Mesenchymal stem cell (in vitro differentiated cells and primary cell): ENCODE data around the gene SH3D19.

ENCODE experiments used
- DNase-seq: peaks from one replicate; pipeline ENCODE4 v3.0.0-alpha.2; 2013
- H2AFZ ChIP-seq: one replicate; pipeline ENCODE4 v1.6.1; 2013; ENCODE audit warnings: low read depth, mild to moderate bottlenecking, control low read depth, inconsistent platforms, low read length, moderate library complexity
- H2AK5ac ChIP-seq: 2 replicates; pipeline ENCODE4 v1.6.1; 2013; ENCODE audit warnings: low read length, moderate library complexity, mild to moderate bottlenecking, inconsistent platforms; ENCODE audit not compliant: severe bottlenecking
- H2BK120ac ChIP-seq: one replicate; pipeline ENCODE4 v1.6.1; 2013; ENCODE audit warnings: low read depth, mild to moderate bottlenecking, inconsistent platforms, low read length, moderate library complexity
- H2BK12ac ChIP-seq, 2 experiments: one replicate each; pipeline ENCODE4 v1.6.1; 2013; ENCODE audit warnings: inconsistent platforms in 2 of 2, low read length in 2 of 2, mild to moderate bottlenecking in 2 of 2, moderate library complexity in 2 of 2, control low read depth in 1 of 2
- H2BK15ac ChIP-seq: one replicate; pipeline ENCODE4 v1.6.1; 2013; ENCODE audit warnings: mild to moderate bottlenecking, low read depth, inconsistent platforms; ENCODE audit not compliant: poor library complexity, severe bottlenecking
- H2BK5ac ChIP-seq: 2 replicates; pipeline ENCODE4 v1.6.1; 2013; ENCODE audit warnings: low read depth, mild to moderate bottlenecking, low read length, control low read depth, inconsistent platforms; ENCODE audit not compliant: poor library complexity, severe bottlenecking
- H3K14ac ChIP-seq, 2 experiments: one replicate each; pipeline ENCODE4 v1.6.1; 2013; ENCODE audit warnings: inconsistent platforms in 2 of 2, low read length in 2 of 2, control low read depth in 1 of 2, mild to moderate bottlenecking in 1 of 2, moderate library complexity in 1 of 2
- H3K18ac ChIP-seq, 2 experiments: one replicate each; pipeline ENCODE4 v1.6.1; 2013; ENCODE audit warnings: inconsistent platforms in 2 of 2, low read length in 2 of 2, control low read depth in 1 of 2, low read depth in 1 of 2, mild to moderate bottlenecking in 1 of 2
- H3K23ac ChIP-seq, 2 experiments: one replicate each; pipeline ENCODE4 v1.6.1; 2013; ENCODE audit warnings: inconsistent platforms in 2 of 2, low read length in 2 of 2, mild to moderate bottlenecking in 2 of 2, moderate library complexity in 2 of 2, control low read depth in 1 of 2
- H3K27ac ChIP-seq: 2 replicates; pipeline ENCODE4 v1.5.1; 2013; ENCODE audit warnings: mild to moderate bottlenecking, moderate library complexity, low read length, control low read depth, inconsistent platforms; ENCODE audit not compliant: poor library complexity, severe bottlenecking
- H3K27me3 ChIP-seq, 2 experiments: 2 replicates each; pipeline versions ENCODE4 v1.6.1 to v1.7.0; 2013; ENCODE audit warnings: low read length in 2 of 2, mild to moderate bottlenecking in 2 of 2, moderate library complexity in 2 of 2, control low read depth in 1 of 2, inconsistent platforms in 1 of 2; ENCODE audit not compliant: control insufficient read depth in 1 of 2, insufficient read depth in 1 of 2
- H3K36me3 ChIP-seq, 2 experiments: 2 replicates each; pipeline versions ENCODE4 v1.6.1 to v1.7.0; 2013; ENCODE audit warnings: low read length in 2 of 2, control low read depth in 1 of 2, inconsistent platforms in 1 of 2, low read depth in 1 of 2, mild to moderate bottlenecking in 1 of 2; ENCODE audit not compliant: insufficient read depth in 2 of 2, control insufficient read depth in 1 of 2
- H3K4ac ChIP-seq, 2 experiments: one replicate each; pipeline ENCODE4 v1.6.1; 2013; ENCODE audit warnings: inconsistent platforms in 2 of 2, low read length in 2 of 2, mild to moderate bottlenecking in 2 of 2, moderate library complexity in 2 of 2, control low read depth in 1 of 2, low read depth in 1 of 2
- H3K4me1 ChIP-seq: 2 replicates; pipeline ENCODE4 v1.6.1; 2013; ENCODE audit warnings: low read depth, low read length, control low read depth; ENCODE audit not compliant: control insufficient read depth, insufficient read depth
- H3K4me2 ChIP-seq: 2 replicates; pipeline ENCODE4 v1.6.1; 2013; ENCODE audit warnings: low read length, mild to moderate bottlenecking, inconsistent platforms; ENCODE audit not compliant: poor library complexity, severe bottlenecking
- H3K4me3 ChIP-seq, 2 experiments: 2 replicates each; pipeline versions ENCODE4 v1.5.1 to v1.7.0; 2013; ENCODE audit warnings: low read length in 2 of 2, mild to moderate bottlenecking in 2 of 2, control low read depth in 1 of 2, low read depth in 1 of 2; ENCODE audit not compliant: insufficient read depth in 1 of 2
- H3K79me1 ChIP-seq: replicated peaks from 2 replicates; pipeline ENCODE4 v1.6.1; 2013; ENCODE audit warnings: mild to moderate bottlenecking, control low read depth, low read length, inconsistent platforms; ENCODE audit not compliant: poor library complexity, severe bottlenecking
- H3K9ac ChIP-seq: 2 replicates; pipeline ENCODE4 v1.7.0; 2013; ENCODE audit warnings: mild to moderate bottlenecking, low read length, moderate library complexity
- H3K9me3 ChIP-seq: 2 replicates; pipeline ENCODE4 v1.7.0; 2013; ENCODE audit warnings: mild to moderate bottlenecking, low read length; ENCODE audit not compliant: control insufficient read depth
- H4K8ac ChIP-seq: one replicate; pipeline ENCODE4 v1.6.1; 2013; ENCODE audit warnings: inconsistent platforms, mild to moderate bottlenecking, low read length, moderate library complexity
- H4K91ac ChIP-seq: one replicate; pipeline ENCODE4 v1.6.1; 2013; ENCODE audit warnings: mild to moderate bottlenecking, low read length, inconsistent platforms
- WGBS: methylation state at CpG from one replicate; pipeline ENCODE4 v1.1.7; 2013; ENCODE audit warnings: mixed read lengths; 5-methylcytosine and 5-hydroxymethylcytosine counted together

SH3D19 gene

GRCh38 chr4:151291485-151291884, 33.9 kb downstream of the SH3D19 start:
- H3K79me1 ChIP-seq: peaks cover 28% of the 10 kb centered on the region
- no peak overlapping the region for H2BK120ac ChIP-seq
- no peak overlapping the region for H3K18ac ChIP-seq
- WGBS: 19% methylated on average over 1 of the region's 1 CpG
- no peaks in the 10 kb centered on the region for H3K27me3 ChIP-seq
- peaks cover 0 to 4% of the 10 kb centered on the region in 2 experiments for H3K36me3 ChIP-seq
- no peak overlapping the region for H3K4ac ChIP-seq
- H4K91ac ChIP-seq: no peak overlapping the region
- H3K23ac ChIP-seq: no peak overlapping the region
- H3K27ac ChIP-seq: no peak overlapping the region
- no peak overlapping the region for H4K8ac ChIP-seq
- no peak overlapping the region for H2AFZ ChIP-seq
- H2BK5ac ChIP-seq: no peak overlapping the region
- no peak overlapping the region for H3K4me2 ChIP-seq
- H2AK5ac ChIP-seq: no peak overlapping the region
- H3K4me3 ChIP-seq: no peak overlapping the region
- H3K14ac ChIP-seq: no peak overlapping the region
- no peak overlapping the region for H3K9ac ChIP-seq
- H3K4me1 ChIP-seq: peaks cover 3% of the 10 kb centered on the region
- DNase-seq: no peak
- H2BK12ac ChIP-seq: no peak overlapping the region
- no peak overlapping the region for H2BK15ac ChIP-seq
- H3K9me3 ChIP-seq: no peaks in the 10 kb centered on the region

DNA sequence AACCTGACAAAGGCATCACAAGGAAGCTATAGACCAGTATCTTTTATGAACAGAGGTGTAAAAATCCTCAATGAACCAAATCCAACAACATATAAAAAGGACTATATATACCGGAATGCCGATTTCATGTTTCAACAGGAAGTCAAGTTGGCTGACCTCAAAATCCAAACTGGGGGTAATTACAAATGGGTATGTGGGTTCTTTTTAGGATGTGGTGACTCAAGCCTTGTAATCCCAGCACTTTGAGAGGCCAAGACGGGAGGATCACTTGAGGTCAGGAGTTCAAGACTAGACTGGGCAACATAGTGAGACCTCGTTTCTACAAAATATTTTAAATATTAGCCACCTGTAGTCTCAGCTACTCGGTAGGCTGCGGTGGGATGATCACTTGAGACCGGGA, 38.0 kb downstream of the SH3D19 start:
- Histone ChIP-seq H2BK12ac (no peak overlapping the region), H3K4me1 (peaks cover 3% of the 10 kb centered on the region), H2BK120ac (no peak overlapping the region), H3K27ac (no peak overlapping the region), H3K36me3 (no peaks in the 10 kb centered on the region), H3K23ac (no peak overlapping the region), H3K4me2 (no peak overlapping the region), H3K79me1 (peaks cover 19% of the 10 kb centered on the region), H3K14ac (no peak overlapping the region), H3K9me3 (no peaks in the 10 kb centered on the region), H2BK15ac (no peak overlapping the region), H4K91ac (no peak overlapping the region), H2AK5ac (no peak overlapping the region), H3K18ac (no peak overlapping the region), H3K4me3 (no peak overlapping the region), H4K8ac (no peak overlapping the region), H2BK5ac (no peak overlapping the region), H2AFZ (no peak overlapping the region), H3K9ac (no peak overlapping the region), H3K27me3 (no peaks in the 10 kb centered on the region), H3K4ac (no peak overlapping the region)
- no peak for DNase-seq
- WGBS: 76% methylated on average over 7 of the region's 7 CpGs

GRCh38 chr4:151284534-151285245, 40.7 kb downstream of the SH3D19 start:
- Histone ChIP-seq H2AK5ac (no peak overlapping the region), H3K18ac (no peak overlapping the region), H2AFZ (no peak overlapping the region), H3K9me3 (no peaks in the 10 kb centered on the region), H3K27ac (no peak overlapping the region), H3K9ac (no peak overlapping the region), H3K4ac (no peak overlapping the region), H3K27me3 (no peaks in the 10 kb centered on the region), H2BK120ac (no peak overlapping the region), H3K4me1 (no peaks in the 10 kb centered on the region), H3K4me3 (no peak overlapping the region), H4K8ac (no peak overlapping the region), H3K14ac (no peak overlapping the region), H2BK12ac (no peak overlapping the region), H3K4me2 (no peak overlapping the region), H4K91ac (no peak overlapping the region), H3K79me1 (peaks cover 19% of the 10 kb centered on the region), H3K36me3 (no peaks in the 10 kb centered on the region), H2BK15ac (no peak overlapping the region), H2BK5ac (no peak overlapping the region), H3K23ac (no peak overlapping the region)
- 63% methylated on average over 3 of the region's 4 CpGs for WGBS
- no peak for DNase-seq

- H3K27ac ChIP-seq: no peak within 1 kb of the TSS
- H3K9me3 ChIP-seq: no peaks in the 10 kb centered on the region
- no peak within 1 kb of the TSS for H3K9ac ChIP-seq
- no peak within 1 kb of the TSS for H2AFZ ChIP-seq
- peak within 1 kb of the TSS; percentile 73 for H4K8ac ChIP-seq
- H3K4ac ChIP-seq: no peak within 1 kb of the TSS
- no peak within 1 kb of the TSS for H2BK12ac ChIP-seq
- no peak within 1 kb of the TSS for H3K18ac ChIP-seq
- H3K36me3 ChIP-seq: no peaks in the 10 kb centered on the region
- H2AK5ac ChIP-seq: no peak within 1 kb of the TSS
- H3K23ac ChIP-seq: no peak within 1 kb of the TSS
- H3K4me1 ChIP-seq: peaks cover 4% of the 10 kb centered on the region
- H2BK120ac ChIP-seq: no peak within 1 kb of the TSS
- no peak within 1 kb of the TSS for H3K4me2 ChIP-seq
- H2BK5ac ChIP-seq: no peak within 1 kb of the TSS
- no peak within 1 kb of the TSS for H3K4me3 ChIP-seq
- H3K27me3 ChIP-seq: no peaks in the 10 kb centered on the region
- DNase-seq: peak; percentile 55
- peaks cover 35% of the 10 kb centered on the region for H3K79me1 ChIP-seq
- 81% methylated on average over 4 of the region's 7 CpGs for WGBS
- H3K14ac ChIP-seq: no peak within 1 kb of the TSS
- no peak within 1 kb of the TSS for H2BK15ac ChIP-seq
- no peak within 1 kb of the TSS for H4K91ac ChIP-seq
Measured at GRCh38 chr4:151276787-151277562, 48.4 kb downstream of the SH3D19 start, which contains the start of gene PRSS48. Gene PRSS48 (plus strand): TSS chr4:151277161. CDS start chr4:151277173, 12 bp downstream.
